Bronchial epithelial cell (primary cell): ENCODE measurements around the gene PTPRE. TPM values are rescaled to one million over a fixed set of nuclear protein-coding genes. Genes with fewer than 3 reads are reported as not detected.

Experiments used
- DNase-seq: peaks from one replicate; pipeline ENCODE4 v3.0.0-alpha.2; 2010; ENCODE audit warnings: low read depth
- FAIRE-seq: peaks from 2 replicates; lab custom pipeline; 2011; peaks lifted over from hg19 to GRCh38; lab: Jason Lieb, UNC
- H3K27me3 ChIP-seq: 2 replicates; pipeline ENCODE4 v1.5.1; 2011; ENCODE audit warnings: low read length; ENCODE audit not compliant: control insufficient read depth, insufficient read depth
- H3K36me3 ChIP-seq: 2 replicates; pipeline ENCODE4 v1.5.1; 2011; ENCODE audit warnings: low read length; ENCODE audit not compliant: control insufficient read depth, insufficient read depth
- H3K4me3 ChIP-seq: 2 replicates; pipeline ENCODE4 v1.5.1; 2011; ENCODE audit warnings: mild to moderate bottlenecking, low read depth, low read length, control low read depth
- CTCF ChIP-seq: IDR thresholded peaks from 2 replicates; pipeline ENCODE4 v1.5.1; 2011; ENCODE audit warnings: mild to moderate bottlenecking, moderate library complexity, low read length, control low read depth, inconsistent platforms; ENCODE audit not compliant: insufficient read depth, severe bottlenecking
- total RNA-seq: library from RNA; depleted of rRNA; stranded (reverse); fragments of >200 nt; gene quantifications from 2 replicates; pipeline ENCODE4 v1.2.1, GENCODE V29; 2014

The PTPRE gene
- total RNA-seq, 1 donor from 2014 or later: 7.9 TPM

GRCh38 chr10:127918572-127918971 is 11.7 kb downstream of the PTPRE start:
- Histone ChIP-seq H3K27me3 (no peaks in the 10 kb centered on the region), H3K36me3 (no peaks in the 10 kb centered on the region), H3K4me3 (no peak overlapping the region)
- DNase-seq (no peak), FAIRE-seq (no peak)
- TF ChIP-seq CTCF: no peak

- DNase-seq (peak; percentile 33), FAIRE-seq (no peak)
- TF ChIP-seq CTCF: peak; percentile 44
- Histone ChIP-seq H3K4me3 (no peak overlapping the region), H3K27me3 (no peaks in the 10 kb centered on the region), H3K36me3 (no peaks in the 10 kb centered on the region)
These were observed 12.7 kb downstream of the PTPRE start for GRCh38 chr10:127919418-127920271.

- FAIRE-seq (no peak), DNase-seq (no peak)
- no peaks in the 10 kb centered on the region for H3K36me3 ChIP-seq
- H3K27me3 ChIP-seq: no peaks in the 10 kb centered on the region
- no peak overlapping the region for H3K4me3 ChIP-seq
- no peak for TF ChIP-seq CTCF
These were observed 13.6 kb downstream of the PTPRE start for GRCh38 chr10:127920306-127921074.

- DNase-seq (no peak), FAIRE-seq (no peak)
- no peak for TF ChIP-seq CTCF
- H3K36me3 ChIP-seq: no peaks in the 10 kb centered on the region
- no peak overlapping the region for H3K4me3 ChIP-seq
- no peaks in the 10 kb centered on the region for H3K27me3 ChIP-seq
These were observed 14.3 kb downstream of the PTPRE start for GRCh38 chr10:127921075-127921752.

- H3K36me3 ChIP-seq: no peaks in the 10 kb centered on the region
- TF ChIP-seq CTCF: no peak
- H3K27me3 ChIP-seq: no peaks in the 10 kb centered on the region
- no peak overlapping the region for H3K4me3 ChIP-seq
- DNase-seq: no peak
- no peak for FAIRE-seq
These were observed 14.8 kb downstream of the PTPRE start for GRCh38 chr10:127921753-127922145.
